GM18508 (cell line): ENCODE results near the gene CDK19.
"Not testable (repeated sequence)": the region's sequence is repeated elsewhere in the genome, so short reads cannot be mapped to it uniquely, and the experiment has no call there.

Experiments used
- ATAC-seq: cut with Tn5 transposase; IDR thresholded peaks from one replicate; pipeline ENCODE4 v1.9.1; 2021; ENCODE audit warnings: moderate number of reproducible peaks; ENCODE audit not compliant: insufficient read depth, unreplicated experiment

CDK19 gene

GRCh38 chr6:110761371-110761770, 53.9 kb downstream of the CDK19 start:
- no peak for ATAC-seq

GRCh38 chr6:110760589-110760988, 54.7 kb downstream of the CDK19 start:
- no peak for ATAC-seq

- ATAC-seq: not testable (repeated sequence)
Observed at GRCh38 chr6:110760098-110760497, 55.2 kb downstream of the CDK19 start.

- ATAC-seq: no peak
Observed at GRCh38 chr6:110757926-110758325, 57.3 kb downstream of the CDK19 start.

- no peak for ATAC-seq
Observed at GRCh38 chr6:110756817-110757216, 58.5 kb downstream of the CDK19 start.

GRCh38 chr6:110755411-110755834, 59.8 kb downstream of the CDK19 start:
- ATAC-seq: no peak

- not testable (repeated sequence) for ATAC-seq
Observed at GRCh38 chr6:110753936-110754668, 61.2 kb downstream of the CDK19 start.

- no peak for ATAC-seq
Observed at GRCh38 chr6:110748453-110748852, 66.8 kb downstream of the CDK19 start.

GRCh38 chr6:110746680-110747079, 68.6 kb downstream of the CDK19 start:
- ATAC-seq: no peak

GRCh38 chr6:110744991-110745390, 70.3 kb downstream of the CDK19 start:
- no peak for ATAC-seq

- ATAC-seq: not testable (repeated sequence)
Observed at GRCh38 chr6:110742552-110742951, 72.7 kb downstream of the CDK19 start.

GRCh38 chr6:110741517-110741916, 73.8 kb downstream of the CDK19 start:
- no peak for ATAC-seq

GRCh38 chr6:110738899-110739365, 76.3 kb downstream of the CDK19 start:
- no peak for ATAC-seq

- ATAC-seq: no peak
Observed at GRCh38 chr6:110735666-110736065, 79.6 kb downstream of the CDK19 start.

- no peak for ATAC-seq
Observed at GRCh38 chr6:110731898-110732297, 83.4 kb downstream of the CDK19 start.

GRCh38 chr6:110731196-110731595, 84.1 kb downstream of the CDK19 start:
- ATAC-seq: no peak

GRCh38 chr6:110728501-110728900, 86.8 kb downstream of the CDK19 start:
- ATAC-seq: peak; percentile 78

GRCh38 chr6:110723017-110723416, 92.3 kb downstream of the CDK19 start:
- no peak for ATAC-seq

- no peak for ATAC-seq
Observed at GRCh38 chr6:110720066-110720465, 95.2 kb downstream of the CDK19 start.

- ATAC-seq: not testable (repeated sequence)
Observed at GRCh38 chr6:110719601-110720000, 95.7 kb downstream of the CDK19 start.

GRCh38 chr6:110714143-110714542, 101.1 kb downstream of the CDK19 start:
- no peak for ATAC-seq

GRCh38 chr6:110712238-110712637, 103.0 kb downstream of the CDK19 start:
- ATAC-seq: no peak
